Activated CD4-positive, alpha-beta T cell treated with anti-CD3 and anti-CD28 coated beads, Interleukin-2, amount 50 U/mL, for 24 hours (primary cell): ENCODE data around the gene PLXDC2.

Source experiments
- DNase-seq, 2 donors: peaks; one replicate each; pipeline ENCODE4 v3.0.0-alpha.2; 2020; ENCODE audit warnings: low read depth in 1 of 2, low spot score in 1 of 2

The PLXDC2 gene

DNA sequence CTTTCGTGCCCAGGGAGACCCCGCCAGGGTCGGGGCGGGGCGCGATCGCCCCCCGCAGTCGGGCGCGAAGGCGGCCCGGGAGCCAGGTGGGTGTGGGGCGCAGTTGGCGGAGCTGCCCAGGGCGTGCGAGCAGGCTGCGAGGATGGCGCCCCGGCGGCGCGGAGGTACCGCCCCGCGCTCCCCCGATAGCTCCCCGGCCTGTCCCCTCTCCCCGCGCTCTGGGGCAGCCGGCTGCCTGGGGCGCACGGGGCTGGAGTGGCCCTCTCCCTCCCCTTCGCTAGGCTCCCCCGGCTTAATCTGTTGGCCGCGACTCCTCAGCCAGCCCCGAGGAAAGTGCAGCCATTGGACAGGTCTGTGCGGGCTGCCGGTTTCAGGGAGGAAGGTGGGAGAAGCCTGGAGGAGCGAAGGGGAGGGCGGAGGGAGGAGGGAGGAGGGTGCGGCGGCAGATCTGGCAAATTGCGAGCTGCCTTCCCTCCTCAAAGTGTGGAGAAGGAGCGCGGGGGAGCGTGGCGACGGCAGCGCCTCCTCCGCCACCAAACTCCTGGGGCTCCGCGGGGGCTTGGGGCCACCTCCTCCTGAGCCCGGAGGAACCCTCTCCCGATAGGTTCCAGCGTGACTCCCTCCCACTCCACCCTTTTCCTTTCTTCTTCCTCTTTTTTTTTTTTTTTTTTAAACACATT lies 361 bp upstream of the PLXDC2 start:
- DNase-seq, result no peak

DNA sequence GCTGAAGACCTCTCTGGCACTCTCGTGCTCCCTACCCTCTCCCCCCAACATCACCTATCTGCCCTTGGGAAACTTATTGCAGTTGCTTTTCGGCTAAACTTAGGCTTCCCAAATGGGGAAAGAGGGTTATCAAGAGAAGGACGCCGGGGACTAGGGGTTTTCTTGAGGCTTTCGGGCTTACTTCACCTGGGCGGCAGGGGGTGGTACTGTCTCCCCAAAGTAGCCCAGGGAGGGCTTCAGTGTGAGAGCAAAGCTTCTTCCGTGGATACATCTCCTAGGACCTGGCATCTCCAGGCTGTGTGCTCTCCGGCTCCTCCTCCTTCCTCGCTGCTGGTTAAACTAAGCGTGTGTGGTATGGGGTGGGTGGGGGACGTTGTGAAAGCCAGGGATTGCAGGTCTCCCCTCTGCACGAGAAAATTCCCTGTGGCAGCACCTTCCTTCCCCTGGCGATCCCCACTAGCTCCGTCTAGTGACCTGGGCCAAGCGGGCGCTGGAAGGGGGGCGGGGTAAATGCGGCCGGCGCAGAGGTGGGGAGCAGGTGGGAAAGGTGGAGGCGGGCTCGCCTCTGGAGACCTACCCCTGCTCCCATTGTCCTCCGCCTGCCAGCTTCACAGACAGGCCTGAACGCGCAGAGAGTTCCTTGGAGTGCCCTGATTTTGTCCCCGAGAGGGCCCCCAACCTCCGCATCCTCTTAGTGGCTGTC lies 1.1 kb downstream of the PLXDC2 start:
- no peak for DNase-seq

DNA sequence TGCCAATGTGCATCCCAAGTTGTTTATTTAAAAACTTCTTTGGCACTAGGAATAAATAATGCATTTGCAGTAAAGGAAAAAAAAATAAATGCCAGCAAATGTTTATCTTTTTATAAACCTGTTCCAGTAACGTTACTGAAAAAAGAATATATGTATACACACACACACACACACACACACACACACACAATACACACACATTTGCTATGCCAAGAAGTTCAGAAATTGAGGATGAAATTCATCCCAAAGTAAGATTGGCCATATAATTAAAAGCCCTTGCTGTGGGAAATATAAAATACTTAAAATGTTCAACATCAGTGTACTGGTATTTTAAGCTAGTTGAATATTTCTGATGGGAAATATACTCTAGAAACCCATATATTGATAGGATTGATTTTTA lies 2.6 kb downstream of the PLXDC2 start:
- DNase-seq, result no peak

DNA sequence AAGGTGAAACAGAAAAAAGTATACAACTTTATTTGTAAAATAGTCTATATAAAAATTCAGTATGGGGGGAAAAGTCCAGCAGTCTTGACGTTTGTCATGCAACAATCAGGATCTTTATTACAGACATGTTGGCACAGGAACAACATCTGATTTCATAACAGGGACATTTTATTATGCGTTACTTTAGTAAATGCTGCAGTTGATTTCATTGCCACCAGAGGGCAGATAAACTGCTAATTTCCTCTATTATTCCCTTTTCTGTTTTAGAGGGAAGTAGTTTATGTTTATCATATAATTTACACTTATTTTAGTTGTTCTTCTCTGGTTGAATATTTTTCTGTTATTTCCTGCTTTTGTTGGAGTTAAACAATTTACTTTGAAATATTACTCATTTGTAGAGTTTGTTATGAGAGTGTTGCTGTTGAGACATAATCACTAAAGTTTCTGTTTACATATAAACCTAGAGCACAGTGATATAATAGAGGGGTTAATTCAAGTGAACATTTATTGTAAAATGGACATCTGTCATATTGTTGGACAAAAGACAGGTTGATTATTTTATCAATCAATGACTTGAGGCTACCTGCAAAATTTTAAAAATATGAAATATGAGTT lies 3.3 kb downstream of the PLXDC2 start:
- no peak for DNase-seq

DNA sequence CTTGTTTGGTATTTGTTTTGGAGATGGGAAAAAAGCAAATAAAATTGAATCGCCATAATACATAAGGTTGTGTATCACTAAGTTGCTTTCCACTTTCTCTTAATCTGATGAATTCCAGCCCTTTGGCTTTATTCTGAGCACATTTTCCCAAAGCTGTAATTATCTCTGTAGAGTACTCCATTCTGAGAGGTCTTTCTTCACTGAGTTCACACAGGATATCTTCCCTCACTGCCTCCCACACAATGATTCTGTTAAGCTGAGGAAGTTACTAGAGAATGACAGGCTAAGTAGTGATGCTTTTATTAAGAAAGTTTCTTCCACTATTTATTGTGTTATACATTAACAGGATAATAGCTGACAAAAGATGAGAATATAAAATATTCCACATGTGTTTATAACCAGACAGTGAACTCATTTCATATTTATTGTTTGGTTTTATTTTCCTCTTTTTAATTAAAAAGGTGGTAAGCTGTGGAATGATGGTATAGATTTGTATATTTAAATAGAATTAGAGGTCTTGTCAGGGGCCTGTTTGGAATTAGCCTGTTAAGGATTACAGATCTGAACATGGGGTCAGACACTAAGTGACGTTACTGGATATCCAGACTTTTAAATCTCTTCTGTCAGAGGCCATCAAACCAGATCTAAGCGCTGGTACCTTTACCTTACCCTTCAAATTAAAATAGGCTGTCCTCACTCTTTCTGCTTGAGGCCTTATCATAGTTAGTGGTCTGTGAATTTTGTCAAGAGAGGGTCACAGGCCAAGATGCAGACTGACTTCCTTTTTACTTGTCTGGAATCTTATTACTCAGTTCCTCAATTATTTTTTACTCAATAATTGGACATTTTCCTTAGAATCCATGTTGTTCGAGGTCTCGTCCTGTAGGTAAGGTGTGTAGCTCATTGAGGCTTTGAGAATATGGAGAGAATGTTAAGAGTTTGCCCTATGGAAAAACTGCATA lies 8.4 kb downstream of the PLXDC2 start:
- no peak for DNase-seq

DNA sequence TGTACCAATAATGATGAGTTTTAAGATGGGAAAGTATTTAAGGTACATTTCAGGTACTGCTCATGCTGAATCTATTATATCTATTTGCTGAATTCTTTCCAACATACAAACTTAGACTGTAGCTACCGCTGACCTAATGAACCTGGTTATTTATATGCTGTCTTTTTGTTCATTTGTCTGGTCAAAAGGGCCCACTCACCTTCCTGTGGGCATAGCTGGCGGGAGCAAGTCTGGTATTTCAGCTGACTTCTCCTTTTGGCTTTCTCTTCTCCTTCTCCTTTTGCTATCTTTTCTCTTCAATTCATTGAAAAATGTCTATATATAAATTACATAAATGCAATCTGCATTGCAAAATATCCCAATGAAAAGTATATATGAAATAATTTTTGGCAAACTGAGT lies 9.5 kb downstream of the PLXDC2 start:
- no peak for DNase-seq

DNA sequence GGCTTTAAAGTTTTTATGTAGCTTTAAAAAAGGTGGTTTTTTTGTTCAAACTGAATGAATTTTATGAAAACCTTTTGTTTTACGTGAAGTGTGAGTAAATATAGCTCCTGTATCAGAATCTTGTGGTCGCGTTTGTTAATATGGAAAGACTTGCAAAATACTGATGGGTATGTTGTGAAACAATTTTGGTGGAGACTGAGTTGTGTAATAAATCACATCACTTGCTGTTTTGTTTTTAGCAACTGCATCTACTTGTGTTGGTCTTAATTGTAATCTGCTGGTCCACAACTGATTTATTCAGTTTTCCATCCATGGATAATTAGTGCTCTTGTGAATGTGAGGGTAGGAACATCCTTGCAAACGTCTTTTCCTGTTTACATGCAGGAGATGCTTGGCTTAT lies 10.5 kb downstream of the PLXDC2 start:
- DNase-seq, result no peak

DNA sequence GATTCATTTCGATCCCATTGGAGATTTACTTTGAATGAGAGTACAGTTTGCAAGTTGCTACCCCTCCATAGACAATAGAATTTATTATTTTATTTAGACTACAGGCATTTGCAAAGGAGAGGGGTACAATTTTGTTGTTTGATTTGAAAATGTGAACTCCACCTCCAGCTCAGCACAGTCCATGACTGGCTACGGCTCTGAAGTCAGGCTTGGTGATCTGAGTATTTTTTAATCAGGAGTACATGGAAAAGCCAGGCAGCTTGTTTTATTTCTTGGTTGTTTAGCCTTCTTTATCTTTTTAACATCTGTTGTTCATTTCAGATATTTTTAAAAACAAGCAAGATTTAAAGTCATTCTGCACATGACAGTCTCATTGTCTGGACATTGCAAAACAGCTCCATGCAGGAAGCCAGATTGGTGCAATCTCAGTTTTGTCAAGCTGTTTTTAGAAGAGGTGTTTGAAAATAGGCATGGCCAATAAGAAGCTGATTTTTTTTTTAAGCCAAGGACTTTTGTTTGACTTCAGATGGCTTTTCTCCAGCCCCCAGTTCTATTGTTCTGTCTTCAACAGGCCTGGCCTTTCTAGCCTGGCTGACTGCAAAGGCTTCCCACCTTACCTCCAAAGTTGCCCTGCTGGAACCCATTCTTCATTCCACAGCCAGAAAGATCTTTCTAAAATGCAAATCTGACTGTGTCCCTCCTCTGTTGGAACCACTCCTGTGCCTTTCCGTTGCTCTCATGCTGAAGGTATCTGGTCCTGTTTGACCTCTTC lies 12.2 kb downstream of the PLXDC2 start:
- no peak for DNase-seq

DNA sequence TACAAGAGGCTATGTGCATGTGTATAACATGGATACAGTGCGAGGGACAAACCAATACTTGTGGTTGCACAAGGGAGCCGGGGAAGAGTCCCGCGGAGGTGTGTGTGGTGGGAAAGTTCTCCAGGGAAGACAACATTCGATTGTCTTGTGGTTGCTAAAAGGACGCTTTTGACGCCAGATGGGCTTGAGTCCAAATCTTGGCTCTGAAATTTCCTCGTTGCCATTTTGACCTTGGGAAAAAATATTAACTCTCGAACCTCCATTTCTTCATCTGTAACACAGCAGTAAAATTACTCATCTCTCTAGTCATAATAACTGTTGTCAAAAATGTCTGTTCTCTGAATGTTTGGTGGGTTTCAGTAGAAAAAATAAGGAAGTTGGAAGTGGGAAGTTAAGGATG lies 16.5 kb downstream of the PLXDC2 start:
- no peak for DNase-seq

DNA sequence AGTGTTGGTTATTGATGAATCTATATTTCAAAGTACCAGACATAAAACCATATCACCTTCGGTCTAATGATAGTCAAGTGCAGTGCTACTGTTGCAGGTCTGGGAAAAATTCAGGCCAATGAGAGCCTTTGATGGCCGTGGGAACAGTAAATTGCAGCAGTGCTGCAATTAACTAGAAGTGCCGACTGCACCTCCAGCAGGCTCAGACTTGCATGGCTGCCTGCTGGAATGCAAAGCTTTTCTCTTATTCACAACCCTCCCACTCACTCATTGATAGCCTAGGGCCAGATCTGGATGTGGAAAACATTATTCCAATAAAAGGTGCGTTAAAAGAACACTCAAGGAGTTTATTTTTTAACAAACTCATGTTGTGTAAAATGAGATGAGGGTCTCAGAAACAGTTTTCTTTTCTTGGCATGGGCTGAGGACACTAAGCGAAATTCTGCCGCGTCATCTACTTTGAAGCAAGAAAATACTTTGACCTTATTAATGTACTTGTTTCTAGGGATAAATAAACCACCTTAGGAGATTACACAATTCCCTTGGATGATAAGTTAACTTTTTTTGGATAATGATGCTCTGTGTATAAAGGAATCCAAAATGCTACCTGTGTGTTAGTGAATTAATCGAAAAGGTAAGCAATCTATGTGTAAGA lies 17.1 kb downstream of the PLXDC2 start:
- no peak for DNase-seq

DNA sequence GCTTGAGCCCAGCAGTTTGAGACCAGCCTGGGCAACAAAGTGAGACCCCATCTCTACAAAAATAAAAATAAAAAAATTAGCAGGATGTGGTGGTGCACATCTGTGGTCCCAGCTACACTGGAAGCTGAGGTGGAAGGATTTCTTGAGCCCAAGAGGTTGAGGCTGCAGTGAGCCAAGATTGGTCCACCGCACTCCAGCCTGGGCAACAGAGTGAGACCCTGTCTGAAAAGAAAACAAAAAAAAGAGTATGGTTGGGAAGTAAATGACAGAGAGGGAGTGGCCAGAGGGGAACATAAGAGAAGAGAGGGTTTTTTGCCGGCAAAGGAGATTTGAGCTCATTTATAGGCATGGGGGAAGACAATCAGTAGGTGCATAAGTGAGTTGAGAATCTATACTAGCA lies 19.7 kb downstream of the PLXDC2 start:
- DNase-seq, result no peak

DNA sequence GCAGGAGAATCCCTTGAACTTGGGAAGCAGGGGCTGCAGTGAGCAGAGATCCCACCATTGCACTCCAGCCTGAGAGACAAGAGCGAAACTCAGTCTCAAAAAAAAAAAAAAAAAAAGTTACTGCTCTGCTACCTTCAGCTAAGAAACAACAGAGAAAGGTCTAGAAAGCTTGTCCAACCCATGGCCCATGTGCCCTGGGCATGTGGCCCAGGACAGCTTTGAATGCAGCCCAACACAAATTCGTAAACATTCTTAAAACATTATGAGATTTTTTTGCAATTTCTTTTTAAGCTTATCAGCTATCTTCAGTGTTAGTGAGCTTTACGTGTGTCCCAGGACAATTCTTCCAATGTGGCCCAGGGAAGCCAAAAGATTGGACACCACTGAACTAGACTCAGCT lies 22.9 kb downstream of the PLXDC2 start:
- no peak for DNase-seq

DNA sequence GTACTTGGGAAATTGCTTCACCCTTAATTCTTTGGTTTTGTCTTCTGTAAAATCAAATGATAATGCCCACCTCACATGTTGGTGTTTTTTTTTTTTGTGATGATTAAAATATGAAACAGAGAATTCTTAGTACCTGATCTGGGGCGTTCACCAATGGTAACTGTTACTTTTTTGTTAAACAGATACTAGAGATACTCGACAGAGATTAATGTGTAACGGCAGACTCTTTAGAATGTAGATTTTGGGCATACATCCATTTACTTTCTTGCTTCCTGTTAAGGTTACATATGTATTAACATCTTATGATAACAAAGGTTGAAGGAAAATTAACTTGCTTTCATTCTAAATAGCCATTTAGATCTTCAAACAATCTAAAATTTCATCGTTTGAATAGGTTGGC lies 23.3 kb downstream of the PLXDC2 start:
- no peak for DNase-seq

DNA sequence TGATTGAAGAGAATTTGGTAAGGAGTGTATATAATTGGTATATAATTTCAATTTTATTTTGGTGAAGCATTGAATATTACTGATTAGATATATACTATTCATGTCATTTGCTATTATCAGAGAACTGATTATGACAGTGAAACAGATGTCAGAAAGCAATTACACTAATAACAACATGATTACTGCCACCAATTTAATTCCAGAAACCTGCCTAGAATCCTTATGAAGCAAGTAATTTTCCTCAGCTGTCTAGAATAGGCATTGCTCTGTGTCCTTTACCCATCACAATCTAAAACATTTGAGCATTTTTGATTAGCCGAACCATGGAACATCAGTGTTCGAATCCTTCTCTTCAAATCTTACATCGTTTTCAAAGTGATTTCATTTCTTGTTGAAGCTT lies 24.5 kb downstream of the PLXDC2 start:
- no peak for DNase-seq

DNA sequence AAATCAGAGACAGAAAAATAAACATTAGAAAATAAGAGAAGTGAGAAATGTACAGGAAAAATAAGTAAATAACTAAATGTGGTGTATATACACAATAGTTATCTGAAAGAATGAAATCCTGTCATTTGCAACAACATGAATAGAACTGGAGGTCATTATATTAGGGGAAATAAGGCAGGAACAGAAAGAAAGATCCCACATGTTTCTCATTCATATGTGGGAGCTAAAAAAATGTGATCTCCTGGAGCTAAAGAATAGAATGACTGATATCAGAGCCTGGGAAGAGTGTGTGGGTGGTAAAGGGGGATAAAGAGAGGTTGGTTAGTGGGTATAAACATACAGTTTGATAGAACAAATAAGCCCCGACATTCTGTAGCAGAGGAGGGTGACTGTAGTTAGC lies 27.3 kb downstream of the PLXDC2 start:
- DNase-seq, result no peak

DNA sequence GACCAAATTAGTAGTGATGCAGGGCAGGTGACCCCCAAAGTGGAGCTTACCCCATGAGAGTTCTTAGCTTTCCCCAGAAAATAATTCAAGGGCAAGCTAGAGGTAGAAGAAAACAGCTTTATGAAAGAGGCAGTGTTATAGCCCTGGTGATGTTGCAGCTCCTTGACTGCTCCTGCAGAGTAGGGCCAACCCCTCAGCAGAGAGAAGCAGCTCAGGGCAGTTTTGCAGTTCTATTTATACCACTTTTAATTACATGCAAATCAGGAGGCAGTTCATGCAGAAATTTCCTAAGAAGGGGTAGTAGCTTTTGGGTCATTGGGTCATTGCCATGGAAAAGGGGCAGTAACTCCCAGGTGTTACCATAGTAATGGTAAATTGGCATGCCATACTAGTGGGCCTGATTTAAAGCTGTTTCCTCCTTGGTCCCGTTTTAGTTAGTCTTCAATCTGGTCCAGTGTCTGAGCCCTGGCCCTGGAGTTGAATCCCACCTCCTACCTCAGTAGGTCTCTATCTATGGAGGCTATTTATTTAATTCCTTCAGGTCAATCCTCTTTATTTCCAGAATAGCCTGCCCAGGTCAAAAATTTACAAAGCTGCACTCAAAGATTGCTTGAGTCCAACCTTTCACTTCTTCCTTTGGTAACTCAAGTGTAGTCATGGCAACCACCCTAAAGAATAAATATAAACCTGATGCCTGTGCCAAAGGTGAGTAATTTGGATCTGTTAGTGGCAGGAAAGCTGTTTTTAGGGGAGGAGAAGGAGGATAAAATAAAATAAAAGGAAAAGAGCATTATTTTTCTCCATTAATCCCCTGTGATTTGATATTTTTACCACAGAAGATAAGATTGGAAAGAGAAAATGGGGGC lies 29.5 kb downstream of the PLXDC2 start:
- DNase-seq, result no peak

DNA sequence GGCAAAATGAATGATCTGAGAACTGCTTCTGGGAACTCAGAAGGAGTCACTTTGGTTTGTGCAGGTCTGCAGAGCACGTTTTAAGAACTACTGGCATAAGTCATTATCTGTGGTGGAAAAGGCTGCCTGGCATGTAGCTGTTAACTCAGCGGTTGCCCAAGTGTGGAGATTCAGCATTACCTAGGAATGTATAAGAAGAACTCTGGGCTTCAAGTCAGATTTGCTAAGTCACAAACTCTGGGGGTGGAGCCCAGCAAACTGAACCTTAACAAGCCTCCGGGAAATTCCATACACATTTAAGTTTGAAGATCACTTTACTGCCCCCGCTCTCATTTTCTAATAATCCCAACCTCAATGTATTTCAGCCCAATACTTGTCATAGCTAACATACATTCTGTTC lies 31.1 kb downstream of the PLXDC2 start:
- DNase-seq, result no peak

DNA sequence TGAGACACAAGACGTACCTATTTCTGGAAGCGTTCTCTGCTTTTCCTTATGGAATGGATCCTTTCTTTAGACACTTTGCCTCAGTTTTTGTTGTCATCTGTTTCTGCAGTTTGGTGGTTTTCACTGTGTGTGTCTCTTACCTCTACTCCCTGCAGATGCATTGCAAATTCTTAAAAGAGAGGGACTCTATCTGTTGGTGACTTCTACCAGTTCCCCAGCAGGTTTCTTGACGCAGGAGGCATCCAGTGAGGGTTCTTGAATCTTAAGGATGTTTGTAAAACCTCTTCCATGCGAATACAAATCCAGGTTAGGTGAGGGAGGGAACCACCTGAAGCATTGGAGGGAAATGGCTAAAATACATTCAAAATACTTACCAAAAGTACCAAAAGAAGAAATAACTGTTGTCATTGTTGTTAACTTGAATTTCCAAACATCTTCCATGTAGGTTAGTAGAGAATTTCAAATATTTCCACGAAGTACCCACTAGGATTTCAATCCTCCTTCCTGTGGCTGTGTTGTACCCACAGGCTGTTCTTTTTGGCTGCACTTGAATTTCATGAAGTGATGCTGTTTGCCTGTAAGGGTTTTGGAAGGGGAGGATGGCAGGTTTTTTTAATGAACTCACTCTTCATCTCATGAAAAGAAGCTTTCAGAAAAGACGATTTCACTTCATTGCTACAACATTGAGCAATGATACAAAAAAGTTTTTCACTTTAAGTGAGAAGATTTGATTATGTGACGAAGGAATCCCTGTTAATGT lies 32.2 kb downstream of the PLXDC2 start:
- no peak for DNase-seq

DNA sequence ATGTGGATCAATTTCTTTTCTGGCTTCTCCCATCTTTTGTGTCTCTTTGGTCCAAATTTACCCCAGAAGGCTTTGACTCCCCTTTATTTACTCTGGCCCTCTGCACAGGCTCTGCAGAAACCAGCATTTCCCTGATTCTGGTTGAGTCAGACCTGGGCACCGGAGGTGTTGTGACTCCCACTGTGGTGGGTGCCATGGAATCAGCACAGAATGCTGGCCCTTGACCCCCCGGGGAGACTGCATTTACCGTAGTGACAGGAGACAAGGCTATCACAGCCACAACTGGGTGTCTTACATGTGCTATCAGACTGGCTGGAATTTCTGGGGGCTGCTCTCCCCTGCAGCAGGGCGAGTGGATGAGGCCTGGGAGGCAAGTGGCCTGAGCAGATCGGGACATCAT lies 37.6 kb downstream of the PLXDC2 start:
- DNase-seq, result no peak
